CD14-positive monocyte (primary cell): ENCODE results near the gene TTC9B. TPM values are rescaled to one million over a fixed set of nuclear protein-coding genes. Genes with fewer than 3 reads are reported as not detected.

Experiments
- DNase-seq, 3 donors: peaks; one replicate each; pipeline ENCODE4 v3.0.0-alpha.2; 2011 to 2022
- H2AFZ ChIP-seq: 2 replicates; pipeline ENCODE4 v1.6.0; 2012; ENCODE audit warnings: mild to moderate bottlenecking, low read depth, low read length, inconsistent platforms; ENCODE audit not compliant: insufficient read depth, poor library complexity, severe bottlenecking
- H3K27ac ChIP-seq, 2 donors: 1 replicate in 1 of 2; 2 replicates in 1 of 2; pipeline ENCODE4 v1.5.1; 2012 to 2013; ENCODE audit warnings: low read length in 2 of 2, control low read depth in 1 of 2, inconsistent platforms in 1 of 2, low read depth in 1 of 2, mild to moderate bottlenecking in 1 of 2
- H3K27me3 ChIP-seq, 2 donors: one replicate each; pipeline versions ENCODE4 v1.6.0 to v1.6.1; 2011 to 2013; ENCODE audit warnings: low read length in 2 of 2; ENCODE audit not compliant: control insufficient read depth in 2 of 2, insufficient read depth in 2 of 2
- H3K36me3 ChIP-seq, 2 donors: replicated peaks in 1 of 2; 1 replicate in 1 of 2; 2 replicates in 1 of 2; pipeline versions ENCODE4 v1.5.1 to v1.6.1; 2012 to 2013; ENCODE audit warnings: low read length in 2 of 2, control low read depth in 1 of 2, inconsistent platforms in 1 of 2, mild to moderate bottlenecking in 1 of 2; ENCODE audit not compliant: insufficient read depth in 2 of 2, control insufficient read depth in 1 of 2
- H3K4me1 ChIP-seq, 2 donors: 1 replicate in 1 of 2; 2 replicates in 1 of 2; pipeline versions ENCODE4 v1.5.1 to v1.6.1; 2012 to 2013; ENCODE audit warnings: low read length in 2 of 2, control low read depth in 1 of 2, inconsistent platforms in 1 of 2, mild to moderate bottlenecking in 1 of 2, moderate library complexity in 1 of 2; ENCODE audit not compliant: insufficient read depth in 2 of 2, control insufficient read depth in 1 of 2
- H3K4me2 ChIP-seq: replicated peaks from 2 replicates; pipeline ENCODE3; 2012; ENCODE audit warnings: low read length, moderate library complexity, mild to moderate bottlenecking; ENCODE audit not compliant: poor library complexity, severe bottlenecking; ENCODE audit errors: extremely low read depth
- H3K4me3 ChIP-seq, 3 experiments: fragments of 200-600 bp in 1 of 3; sonication (generic) in 1 of 3; replicated peaks in 1 of 3; 1 replicate in 2 of 3; 2 replicates in 1 of 3; pipeline ENCODE4 v1.5.1; 2011 to 2013; ENCODE audit warnings: low read length in 3 of 3, mild to moderate bottlenecking in 3 of 3, control low read depth in 2 of 3, low read depth in 2 of 3, inconsistent platforms in 1 of 3, moderate library complexity in 1 of 3
- H3K79me2 ChIP-seq: 2 replicates; pipeline ENCODE4 v1.6.0; 2012; ENCODE audit warnings: mild to moderate bottlenecking, control low read depth, inconsistent platforms, low read length, moderate library complexity; ENCODE audit not compliant: insufficient read depth
- H3K9ac ChIP-seq: 2 replicates; pipeline ENCODE4 v1.6.0; 2017; ENCODE audit warnings: low read length, mild to moderate bottlenecking; ENCODE audit not compliant: insufficient read depth, poor library complexity, severe bottlenecking
- H3K9me3 ChIP-seq, 2 donors: replicated peaks in 1 of 2; 1 replicate in 1 of 2; 2 replicates in 1 of 2; pipeline versions ENCODE4 v1.5.1 to v1.6.1; 2012 to 2013; ENCODE audit warnings: low read length in 2 of 2, control low read depth in 1 of 2; ENCODE audit not compliant: control insufficient read depth in 1 of 2, insufficient read depth in 1 of 2
- H4K20me1 ChIP-seq: 2 replicates; pipeline ENCODE4 v1.6.0; 2012; ENCODE audit warnings: mild to moderate bottlenecking, low read length, control low read depth, moderate library complexity; ENCODE audit not compliant: insufficient read depth
- H3K27ac Mint-ChIP-seq, 7 donors: one replicate each; pipeline ENCODE4 v1.8.0; 2020; ENCODE audit warnings: mild to moderate bottlenecking in 7 of 7, mixed read lengths in 7 of 7, moderate library complexity in 6 of 7, inconsistent platforms in 2 of 7
- H3K27me3 Mint-ChIP-seq, 3 donors: one replicate each; pipeline ENCODE4 v1.8.0; 2021 to 2022; ENCODE audit warnings: low read depth in 3 of 3, mild to moderate bottlenecking in 3 of 3, mixed read lengths in 3 of 3, moderate library complexity in 3 of 3, inconsistent platforms in 1 of 3
- H3K36me3 Mint-ChIP-seq, 2 donors: one replicate each; pipeline ENCODE4 v1.8.0; 2020; ENCODE audit warnings: mixed read lengths in 2 of 2, inconsistent platforms in 1 of 2, mild to moderate bottlenecking in 1 of 2
- H3K4me1 Mint-ChIP-seq: one replicate; pipeline ENCODE4 v1.8.0; 2020; ENCODE audit warnings: mild to moderate bottlenecking, mixed read lengths
- H3K4me3 Mint-ChIP-seq, 2 donors: one replicate each; pipeline ENCODE4 v1.8.0; 2020; ENCODE audit warnings: mild to moderate bottlenecking in 2 of 2, mixed read lengths in 2 of 2, moderate library complexity in 1 of 2
- H3K9me3 Mint-ChIP-seq, 7 donors: one replicate each; pipeline ENCODE4 v1.8.0; 2020 to 2022; ENCODE audit warnings: mixed read lengths in 7 of 7, mild to moderate bottlenecking in 6 of 7, moderate library complexity in 6 of 7, inconsistent platforms in 2 of 7
- CTCF ChIP-seq: fragments of 200-600 bp; IDR thresholded peaks from one replicate; pipeline ENCODE4 v1.8.0; 2022; ENCODE audit warnings: antibody characterized with exemption, mild to moderate bottlenecking
- WGBS: methylation state at CpG from one replicate; pipeline ENCODE4 v1.1.5; 2013; ENCODE audit warnings: missing lambda C conversion rate; ENCODE audit not compliant: insufficient coverage; 5-methylcytosine and 5-hydroxymethylcytosine counted together
- intact Hi-C, 2 donors: fragments of 100-400 bp; cut with micrococcal nuclease; formaldehyde crosslinking; loops; one replicate each; pipeline versions ENCODE4 v1.15.0 to v1.15.1; 2023
- polyA plus RNA-seq, 3 donors: library from polyadenylated mRNA; depleted of rRNA in 1 of 3; unstranded in 2 of 3; stranded (reverse) in 1 of 3; fragments of 300-500 nt in 2 of 3; fragments of >200 nt in 1 of 3; fragmentation: Illumina TruSeq in 2 of 3; gene quantifications; 1 replicate in 2 of 3; 2 replicates in 1 of 3; pipeline ENCODE4 v1.2.3, GENCODE V29; 2012 to 2021

The TTC9B gene
- polyA plus RNA-seq, 3 donors, result not detected

DNA sequence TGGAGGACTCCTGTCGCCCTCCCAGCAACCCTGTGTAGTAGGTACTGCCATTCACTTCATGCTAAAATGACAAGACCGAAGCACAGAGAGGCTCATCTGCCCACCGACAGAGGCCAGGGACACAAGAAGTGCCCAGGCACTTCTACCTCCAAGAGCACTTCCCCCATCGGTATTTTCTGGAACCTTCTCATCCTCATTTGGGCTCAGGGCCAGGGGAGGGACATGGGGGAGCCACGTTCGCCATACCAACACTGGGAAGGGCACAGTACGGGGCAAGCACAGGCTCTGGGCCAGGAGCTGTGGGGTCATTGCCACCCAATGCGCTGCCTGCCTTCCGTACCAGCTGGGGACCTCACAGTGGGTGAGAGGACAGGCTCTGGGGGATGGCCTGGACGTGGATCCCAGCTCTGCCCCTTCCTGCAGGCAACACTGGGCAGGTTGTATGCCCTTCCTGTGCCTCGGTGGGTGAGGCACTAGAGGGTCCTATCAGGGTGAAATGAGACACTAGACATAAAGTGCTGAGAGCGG, 29.6 kb upstream of the TTC9B start:
- peaks cover 0 to 2% (median 0%) of the 10 kb centered on the region in 3 donors for H3K27me3 Mint-ChIP-seq
- no peak for DNase-seq
- H3K9me3 Mint-ChIP-seq, result peaks cover 0 to 1% (median 0%) of the 10 kb centered on the region in 7 donors
- Histone ChIP-seq H3K4me1 (no peaks in the 10 kb centered on the region), H3K4me3 (no peak overlapping the region), H3K9me3 (no peaks in the 10 kb centered on the region), H3K9ac (no peak overlapping the region), H3K4me2 (no peak overlapping the region), H4K20me1 (peaks cover 62% of the 10 kb centered on the region), H3K27ac (no peak overlapping the region), H3K27me3 (no peaks in the 10 kb centered on the region), H3K36me3 (peaks cover 32 to 71% of the 10 kb centered on the region in 2 donors), H2AFZ (no peak overlapping the region), H3K79me2 (peaks cover 17% of the 10 kb centered on the region)
- H3K4me1 Mint-ChIP-seq, result no peaks in the 10 kb centered on the region
- H3K36me3 Mint-ChIP-seq, result peaks cover 43 to 72% of the 10 kb centered on the region in 2 donors
- TF ChIP-seq CTCF, result no peak
- intact Hi-C loops, result no loop called here
- peak overlapping the region in 1 of 7 donors; percentile 26 for H3K27ac Mint-ChIP-seq
- WGBS, result 96% methylated on average over 9 of the region's 12 CpGs
- H3K4me3 Mint-ChIP-seq, result no peak overlapping the region

DNA sequence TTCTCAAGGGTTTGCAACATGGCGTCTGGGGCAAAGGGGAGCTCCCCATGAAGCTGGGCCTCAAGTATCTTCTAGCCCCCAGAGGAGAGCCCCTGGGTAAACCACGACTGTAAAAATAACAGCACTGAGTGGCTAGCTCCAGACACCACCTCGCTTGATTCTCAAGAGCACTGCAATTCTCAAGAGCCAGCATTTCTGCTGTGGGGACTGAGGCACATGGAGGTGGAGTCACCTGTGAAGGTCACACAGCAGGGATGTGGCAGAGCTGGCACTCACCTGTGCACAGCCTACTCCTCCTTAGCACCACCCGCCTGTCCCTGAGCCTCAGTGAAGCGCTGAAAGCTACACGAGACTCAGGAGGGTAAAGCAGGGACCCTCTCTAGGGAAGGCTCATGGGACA, 29.0 kb upstream of the TTC9B start:
- Histone ChIP-seq H3K27me3 (no peaks in the 10 kb centered on the region), H3K36me3 (peaks cover 33 to 71% of the 10 kb centered on the region in 2 donors), H3K9me3 (no peaks in the 10 kb centered on the region), H4K20me1 (peaks cover 56% of the 10 kb centered on the region), H3K4me1 (no peaks in the 10 kb centered on the region), H3K79me2 (peaks cover 15% of the 10 kb centered on the region), H3K9ac (no peak overlapping the region), H3K27ac (no peak overlapping the region), H3K4me3 (no peak overlapping the region), H2AFZ (no peak overlapping the region), H3K4me2 (no peak overlapping the region)
- Mint-ChIP-seq H3K4me1 (no peaks in the 10 kb centered on the region), H3K4me3 (no peak overlapping the region), H3K27ac (no peak overlapping the region), H3K27me3 (no peaks in the 10 kb centered on the region), H3K9me3 (peaks cover 0 to 1% (median 0%) of the 10 kb centered on the region in 7 donors), H3K36me3 (peaks cover 41 to 72% of the 10 kb centered on the region in 2 donors)
- DNase-seq, result no peak
- intact Hi-C loops, result no loop called here
- no peak for TF ChIP-seq CTCF
- 93% methylated on average over 6 of the region's 6 CpGs for WGBS
